ENCODE data around the gene BAHCC1.

The BAHCC1 gene

GRCh38 chr17:81464586-81464985 lies 69.3 kb downstream of the BAHCC1 start:
- DNase-seq = no peak

GRCh38 chr17:81465910-81466309 lies 70.7 kb downstream of the BAHCC1 start:
- no peak for DNase-seq

- DNase-seq = no peak
These were observed 71.6 kb downstream of the BAHCC1 start for GRCh38 chr17:81466564-81467472.

GRCh38 chr17:81468111-81468769 lies 73.0 kb downstream of the BAHCC1 start:
- DNase-seq = no peak

GRCh38 chr17:81468770-81469121 lies 73.5 kb downstream of the BAHCC1 start:
- no peak for DNase-seq

- DNase-seq = no peak
These were observed 74.0 kb downstream of the BAHCC1 start for GRCh38 chr17:81469266-81469665.

GRCh38 chr17:81470270-81470943 lies 75.2 kb downstream of the BAHCC1 start:
- DNase-seq = no peak

- no peak for DNase-seq
These were observed 75.9 kb downstream of the BAHCC1 start for GRCh38 chr17:81470944-81471817.

- peak; percentile 95 for DNase-seq
These were observed 76.7 kb downstream of the BAHCC1 start for GRCh38 chr17:81471818-81472456.

GRCh38 chr17:81473019-81473418 lies 77.8 kb downstream of the BAHCC1 start:
- no peak for DNase-seq

GRCh38 chr17:81474958-81475357 lies 79.7 kb downstream of the BAHCC1 start:
- DNase-seq = no peak

- DNase-seq = no peak
These were observed 80.8 kb downstream of the BAHCC1 start for GRCh38 chr17:81476097-81476496.

GRCh38 chr17:81476635-81477034 lies 81.4 kb downstream of the BAHCC1 start:
- DNase-seq = no peak

- DNase-seq = no peak
These were observed 81.9 kb downstream of the BAHCC1 start for GRCh38 chr17:81477173-81477572.

GRCh38 chr17:81478119-81478518 lies 82.9 kb downstream of the BAHCC1 start:
- DNase-seq = no peak

GRCh38 chr17:81479175-81480071 lies 84.2 kb downstream of the BAHCC1 start:
- no peak for DNase-seq

- DNase-seq = peak; percentile 35
These were observed 85.1 kb downstream of the BAHCC1 start for GRCh38 chr17:81480140-81481072.

GRCh38 chr17:81481073-81481799 lies 86.0 kb downstream of the BAHCC1 start:
- DNase-seq = peak; percentile 34

- DNase-seq = no peak
These were observed 86.7 kb downstream of the BAHCC1 start for GRCh38 chr17:81481815-81482505.
